K562 (cell line): ENCODE results near the gene PURA. TPM values are rescaled to one million over a fixed set of nuclear protein-coding genes. Genes with fewer than 3 reads are reported as not detected.

ENCODE experiments used
- MAFG ChIP-seq: fragments of 450-650 bp; conservative IDR thresholded peaks from 2 replicates; pipeline ENCODE4 v1.6.1; 2016; ENCODE audit warnings: missing genetic modification characterization, missing compliant biosample characterization
- MEF2D ChIP-seq: conservative IDR thresholded peaks from 2 replicates; pipeline ENCODE4 v1.6.1; 2016; ENCODE audit warnings: low read depth, missing genetic modification characterization, missing compliant biosample characterization
- NR2F6 ChIP-seq: fragments of 450-650 bp; formaldehyde crosslinking; IDR thresholded peaks from 2 replicates; pipeline ENCODE4 v1.4.0; 2020; ENCODE audit warnings: mild to moderate bottlenecking
- NRF1 ChIP-seq, 2 experiments: fragments of 450-650 bp; IDR thresholded peaks in 1 of 2; conservative IDR thresholded peaks in 1 of 2; 2 replicates each; pipeline ENCODE4 v1.6.1; 2014; ENCODE audit warnings: mild to moderate bottlenecking in 2 of 2
- POLR3G ChIP-seq: IDR thresholded peaks from 2 replicates; pipeline ENCODE4 v1.6.1; 2011; ENCODE audit not compliant: insufficient read length, insufficient replicate concordance; ENCODE audit errors: extremely low read depth
- SOX6 ChIP-seq: fragments of 450-650 bp; IDR thresholded peaks from 2 replicates; pipeline ENCODE4 v1.6.1; 2014; ENCODE audit warnings: mild to moderate bottlenecking
- XRCC4 ChIP-seq: IDR thresholded peaks from one replicate; pipeline ENCODE4 v1.6.1; 2011; ENCODE audit not compliant: insufficient read depth, insufficient read length; ENCODE audit errors: extremely low read depth
- ZKSCAN8 ChIP-seq: fragments of 200-800 bp; sonication (Bioruptor generic); IDR thresholded peaks from 2 replicates; pipeline ENCODE4 v1.6.1; 2016; ENCODE audit warnings: missing genetic modification characterization, missing compliant biosample characterization
- ZNF212 ChIP-seq: fragments of 450-650 bp; formaldehyde crosslinking; IDR thresholded peaks from 2 replicates; pipeline ENCODE4 v1.4.0; 2020; ENCODE audit warnings: mild to moderate bottlenecking
- ZNF316 ChIP-seq: fragments of 450-650 bp; IDR thresholded peaks from 2 replicates; pipeline ENCODE4 v1.6.1; 2016
- ZNF445 ChIP-seq: fragments of 250-450 bp; sonication (Bioruptor Pico); IDR thresholded peaks from 2 replicates; pipeline ENCODE4 v1.4.0; 2020; ENCODE audit warnings: low read depth, mild to moderate bottlenecking, moderate library complexity
- ZNF507 ChIP-seq: conservative IDR thresholded peaks from 2 replicates; pipeline ENCODE4 v1.6.1; 2017; ENCODE audit warnings: missing genetic modification characterization, missing compliant biosample characterization
- polyA plus RNA-seq, 8 experiments: library from polyadenylated mRNA; depleted of rRNA in 4 of 8; stranded (reverse) in 5 of 8; unstranded in 3 of 8; fragments of >200 nt; fragmentation: Nextera tagmentation in 2 of 8; fragmentation: Illumina TruSeq in 1 of 8; extraction: Ambion mirVana in 2 of 8; extraction: Trizol in 1 of 8; gene quantifications; 2 replicates each; pipeline versions ENCODE4 v1.2.1 to v1.2.3, GENCODE V29; 2011 to 2014; ENCODE audit warnings: inconsistent platforms in 1 of 8, missing spikeins in 1 of 8
- total RNA-seq, 7 experiments: library from RNA; depleted of rRNA in 6 of 7; stranded (reverse); fragments of >200 nt in 6 of 7; fragmentation: Illumina TruSeq in 2 of 7; extraction: Trizol in 2 of 7; gene quantifications; 2 replicates each; pipeline versions ENCODE4 v1.2.1 to v1.2.3, GENCODE V29; 2011 to 2021; ENCODE audit warnings: low replicate concordance in 1 of 7
- TF ChIP-seq, protein P1 (sequence below): fragments of 250-450 bp; sonication (Bioruptor Pico); IDR thresholded peaks from 2 replicates; pipeline ENCODE4 v1.5.1; 2021; ENCODE audit warnings: mild to moderate bottlenecking
- TF ChIP-seq, protein P2 (sequence below): fragments of 450-650 bp; formaldehyde crosslinking; IDR thresholded peaks from 2 replicates; pipeline ENCODE4 v1.4.0; 2020; ENCODE audit warnings: mild to moderate bottlenecking, moderate library complexity
- TF ChIP-seq, protein P3 (sequence below), 2 experiments: fragments of 450-650 bp; formaldehyde crosslinking in 1 of 2; IDR thresholded peaks; 2 replicates each; pipeline versions ENCODE4 v1.4.0 to v1.6.1; 2014 to 2020; ENCODE audit warnings: mild to moderate bottlenecking in 2 of 2, borderline replicate concordance in 1 of 2, low read depth in 1 of 2

Gene PURA
- total and polyA plus RNA-seq, 9 of the 15 experiments (the other 6 are each of a cell fraction or from before 2014, with no cell fraction given): 3.2 to 11.1 (median 5.4) TPM

DNA sequence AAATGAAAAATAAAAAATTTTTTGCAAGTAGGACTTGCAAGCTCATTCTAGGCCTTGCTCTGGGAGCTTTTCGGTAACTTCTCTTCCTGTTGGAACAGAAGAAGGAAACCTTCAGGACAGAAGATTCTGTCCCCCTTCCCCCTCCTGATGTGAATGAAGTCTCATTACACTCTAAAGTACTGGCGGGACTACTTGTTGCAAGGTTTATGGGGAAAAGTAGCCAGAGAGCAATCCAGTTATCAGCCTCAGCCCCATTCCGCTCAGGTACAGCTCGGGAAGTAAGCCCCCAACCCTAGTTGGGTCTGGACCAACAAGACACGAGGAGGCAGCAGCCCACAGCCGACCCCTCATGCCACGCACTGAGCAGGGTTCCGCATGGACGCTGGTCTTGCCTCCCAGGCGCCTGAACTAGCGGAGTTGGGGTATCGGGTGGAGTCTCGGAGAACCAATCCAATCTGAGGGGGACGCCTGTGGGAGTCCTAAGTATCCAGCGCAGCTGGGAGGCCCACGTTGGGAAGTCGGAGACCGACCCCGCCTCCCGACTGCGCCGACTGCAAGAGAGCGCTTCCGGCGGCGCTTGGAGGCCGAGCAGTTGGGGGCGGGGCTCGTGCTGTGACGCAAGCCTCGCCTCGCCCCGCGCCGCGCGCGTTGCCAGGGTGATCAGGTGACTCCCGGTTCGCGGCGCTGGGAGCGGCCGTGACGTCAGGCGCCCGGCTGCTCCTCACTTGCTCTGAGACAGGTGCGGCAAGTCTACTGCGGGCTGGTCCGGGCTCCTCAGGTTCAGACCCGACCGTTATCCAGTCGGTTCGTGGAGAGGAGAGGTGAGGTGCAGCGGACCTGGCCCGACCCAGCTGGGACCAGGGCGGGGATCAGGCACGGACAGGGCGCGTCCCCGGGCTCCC lies 60.8 kb downstream of the PURA start, which contains the start of gene CYSTM1 (continued):
- TF ChIP-seq, protein P1, sequence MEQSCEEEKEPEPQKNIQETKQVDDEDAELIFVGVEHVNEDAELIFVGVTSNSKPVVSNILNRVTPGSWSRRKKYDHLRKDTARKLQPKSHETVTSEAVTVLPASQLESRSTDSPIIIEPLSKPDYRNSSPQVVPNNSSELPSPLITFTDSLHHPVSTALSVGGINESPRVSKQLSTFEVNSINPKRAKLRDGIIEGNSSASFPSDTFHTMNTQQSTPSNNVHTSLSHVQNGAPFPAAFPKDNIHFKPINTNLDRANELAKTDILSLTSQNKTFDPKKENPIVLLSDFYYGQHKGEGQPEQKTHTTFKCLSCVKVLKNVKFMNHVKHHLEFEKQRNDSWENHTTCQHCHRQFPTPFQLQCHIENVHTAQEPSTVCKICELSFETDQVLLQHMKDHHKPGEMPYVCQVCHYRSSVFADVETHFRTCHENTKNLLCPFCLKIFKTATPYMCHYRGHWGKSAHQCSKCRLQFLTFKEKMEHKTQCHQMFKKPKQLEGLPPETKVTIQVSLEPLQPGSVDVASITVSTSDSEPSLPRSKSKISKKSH (CRISPR knock-in tag): no peak
- TF ChIP-seq NR2F6 (CRISPR knock-in tag) (no peak), ZNF316 (no peak), NRF1 (conservative IDR thresholded peaks at IDR 0.05 in 1 of 2, IDR thresholded peaks at IDR 0.05 in 1 of 2) (peak; percentile 83 to 87), ZNF507 (no peak), MAFG (no peak), XRCC4 (no peak), ZKSCAN8 (CRISPR knock-in tag) (no peak), POLR3G (no peak), ZNF212 (CRISPR knock-in tag) (no peak), ZNF445 (CRISPR knock-in tag) (no peak), MEF2D (tag) (no peak), SOX6 (peak; percentile 44; the same call in 1 of the 2 replicates)
- TF ChIP-seq, protein P2, sequence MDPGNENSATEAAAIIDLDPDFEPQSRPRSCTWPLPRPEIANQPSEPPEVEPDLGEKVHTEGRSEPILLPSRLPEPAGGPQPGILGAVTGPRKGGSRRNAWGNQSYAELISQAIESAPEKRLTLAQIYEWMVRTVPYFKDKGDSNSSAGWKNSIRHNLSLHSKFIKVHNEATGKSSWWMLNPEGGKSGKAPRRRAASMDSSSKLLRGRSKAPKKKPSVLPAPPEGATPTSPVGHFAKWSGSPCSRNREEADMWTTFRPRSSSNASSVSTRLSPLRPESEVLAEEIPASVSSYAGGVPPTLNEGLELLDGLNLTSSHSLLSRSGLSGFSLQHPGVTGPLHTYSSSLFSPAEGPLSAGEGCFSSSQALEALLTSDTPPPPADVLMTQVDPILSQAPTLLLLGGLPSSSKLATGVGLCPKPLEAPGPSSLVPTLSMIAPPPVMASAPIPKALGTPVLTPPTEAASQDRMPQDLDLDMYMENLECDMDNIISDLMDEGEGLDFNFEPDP (CRISPR knock-in tag): no peak
- TF ChIP-seq, protein P3, sequence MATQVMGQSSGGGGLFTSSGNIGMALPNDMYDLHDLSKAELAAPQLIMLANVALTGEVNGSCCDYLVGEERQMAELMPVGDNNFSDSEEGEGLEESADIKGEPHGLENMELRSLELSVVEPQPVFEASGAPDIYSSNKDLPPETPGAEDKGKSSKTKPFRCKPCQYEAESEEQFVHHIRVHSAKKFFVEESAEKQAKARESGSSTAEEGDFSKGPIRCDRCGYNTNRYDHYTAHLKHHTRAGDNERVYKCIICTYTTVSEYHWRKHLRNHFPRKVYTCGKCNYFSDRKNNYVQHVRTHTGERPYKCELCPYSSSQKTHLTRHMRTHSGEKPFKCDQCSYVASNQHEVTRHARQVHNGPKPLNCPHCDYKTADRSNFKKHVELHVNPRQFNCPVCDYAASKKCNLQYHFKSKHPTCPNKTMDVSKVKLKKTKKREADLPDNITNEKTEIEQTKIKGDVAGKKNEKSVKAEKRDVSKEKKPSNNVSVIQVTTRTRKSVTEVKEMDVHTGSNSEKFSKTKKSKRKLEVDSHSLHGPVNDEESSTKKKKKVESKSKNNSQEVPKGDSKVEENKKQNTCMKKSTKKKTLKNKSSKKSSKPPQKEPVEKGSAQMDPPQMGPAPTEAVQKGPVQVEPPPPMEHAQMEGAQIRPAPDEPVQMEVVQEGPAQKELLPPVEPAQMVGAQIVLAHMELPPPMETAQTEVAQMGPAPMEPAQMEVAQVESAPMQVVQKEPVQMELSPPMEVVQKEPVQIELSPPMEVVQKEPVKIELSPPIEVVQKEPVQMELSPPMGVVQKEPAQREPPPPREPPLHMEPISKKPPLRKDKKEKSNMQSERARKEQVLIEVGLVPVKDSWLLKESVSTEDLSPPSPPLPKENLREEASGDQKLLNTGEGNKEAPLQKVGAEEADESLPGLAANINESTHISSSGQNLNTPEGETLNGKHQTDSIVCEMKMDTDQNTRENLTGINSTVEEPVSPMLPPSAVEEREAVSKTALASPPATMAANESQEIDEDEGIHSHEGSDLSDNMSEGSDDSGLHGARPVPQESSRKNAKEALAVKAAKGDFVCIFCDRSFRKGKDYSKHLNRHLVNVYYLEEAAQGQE (IDR thresholded peaks at IDR 0.05; ENCODE audit: borderline replicate concordance): peak; percentile 46; the same call in 1 of the 2 replicates
- TF ChIP-seq, protein P3 (CRISPR knock-in tag; IDR thresholded peaks at IDR 0.05; ENCODE audit: low read depth): no peak
